H1 (cell line): ENCODE results near the gene NCKAP1.

Source experiments
- ATF2 ChIP-seq: IDR thresholded peaks from 2 replicates; pipeline ENCODE4 v1.6.1; 2012; ENCODE audit warnings: low read length, inconsistent platforms
- CTCF ChIP-seq, 3 experiments: IDR thresholded peaks; 1 replicate in 2 of 3; 2 replicates in 1 of 3; pipeline versions ENCODE4 v1.5.1 to v1.6.1; 2011; ENCODE audit warnings: low read length in 3 of 3, mild to moderate bottlenecking in 3 of 3, inconsistent platforms in 2 of 3, low read depth in 1 of 3, moderate library complexity in 1 of 3; ENCODE audit not compliant: insufficient read depth in 1 of 3; ENCODE audit errors: control extremely low read depth in 1 of 3
- EZH2 ChIP-seq: fragments of 200-600 bp; sonication (generic); IDR thresholded peaks from 2 replicates; pipeline ENCODE4 v1.7.1; 2012; ENCODE audit warnings: low read depth, mild to moderate bottlenecking, moderate library complexity, low read length, inconsistent platforms; ENCODE audit not compliant: severe bottlenecking
- GTF2F1 ChIP-seq: IDR thresholded peaks from 2 replicates; pipeline ENCODE4 v1.6.1; 2012; ENCODE audit warnings: low read depth, low read length, improper control_type of control experiment, borderline replicate concordance
- JUND ChIP-seq: IDR thresholded peaks from 2 replicates; pipeline ENCODE4 v1.6.1; 2011; ENCODE audit warnings: mild to moderate bottlenecking, improper control_type of control experiment, low read length
- MAX ChIP-seq: IDR thresholded peaks from 2 replicates; pipeline ENCODE4 v1.6.1; 2012; ENCODE audit warnings: inconsistent platforms
- RXRA ChIP-seq: IDR thresholded peaks from 2 replicates; pipeline ENCODE4 v1.6.1; 2011; ENCODE audit warnings: low read depth, mild to moderate bottlenecking, low read length, moderate library complexity; ENCODE audit not compliant: insufficient read depth
- TEAD4 ChIP-seq: IDR thresholded peaks from 2 replicates; pipeline ENCODE4 v1.6.1; 2012; ENCODE audit warnings: low read depth, low read length, inconsistent platforms, mixed read lengths
- YY1 ChIP-seq: IDR thresholded peaks from 2 replicates; pipeline ENCODE4 v1.6.1; 2011; ENCODE audit warnings: low read depth, mild to moderate bottlenecking, low read length

- no peak for TF ChIP-seq CTCF (IDR thresholded peaks at IDR 0.05; ENCODE audit: control extremely low read depth in 1 of 3, insufficient read depth in 1 of 3, low read depth in 1 of 3, low read length in 3 of 3)
- TF ChIP-seq YY1, result no peak
- TF ChIP-seq EZH2, result no peak
- no peak for TF ChIP-seq MAX
- TF ChIP-seq TEAD4, result no peak
- TF ChIP-seq ATF2, result no peak
- no peak for TF ChIP-seq RXRA
- no peak for TF ChIP-seq JUND
- TF ChIP-seq GTF2F1, result no peak
Measured at GRCh38 chr2:182891611-182892010, 146.6 kb downstream of the NCKAP1 start.
